ENCODE data around the gene YWHAH. TPM values are rescaled to one million over a fixed set of nuclear protein-coding genes. Genes with fewer than 3 reads are reported as not detected.

Gene YWHAH
- total and polyA plus RNA-seq, 4 donors: 26.1 to 75.0 (median 42.4) TPM

GRCh38 chr22:31933816-31934482 lies 10.4 kb upstream of the YWHAH start:
- H3K36me3 ChIP-seq (ENCODE audit: control insufficient read depth in 4 of 4, insufficient read depth in 3 of 4, low read depth in 1 of 4, low read length in 3 of 4): no peaks in the 10 kb centered on the region
- H3K27ac ChIP-seq (ENCODE audit: low read depth in 1 of 2, low read length in 2 of 2): no peak overlapping the region
- no peaks in the 10 kb centered on the region for H3K9me3 ChIP-seq (ENCODE audit: control insufficient read depth in 4 of 4, low read length in 3 of 4)
- no peak overlapping the region for H3K4me3 ChIP-seq (ENCODE audit: low read depth in 1 of 3, low read length in 3 of 3)
- no peaks in the 10 kb centered on the region for H3K4me1 ChIP-seq (ENCODE audit: control insufficient read depth in 4 of 4, insufficient read depth in 4 of 4, low read length in 3 of 4)
- no peak overlapping the region for H3K9ac ChIP-seq (ENCODE audit: low read depth in 1 of 2, low read length in 2 of 2)
- no peaks in the 10 kb centered on the region for H3K27me3 ChIP-seq (ENCODE audit: control insufficient read depth in 4 of 4, insufficient read depth in 4 of 4, low read length in 3 of 4)
- no peak for TF ChIP-seq HNF4A (conservative IDR thresholded peaks at IDR 0.05)
- no peak for TF ChIP-seq FOXA1 (IDR thresholded peaks at IDR 0.05)
- no peak for TF ChIP-seq JUND (IDR thresholded peaks at IDR 0.05)
- TF ChIP-seq NR2F2 (IDR thresholded peaks at IDR 0.05): no peak
- no peak for TF ChIP-seq YY1 (IDR thresholded peaks at IDR 0.05)
- TF ChIP-seq MAX (IDR thresholded peaks at IDR 0.05): no peak
- TF ChIP-seq RAD21 (IDR thresholded peaks at IDR 0.05): no peak
- no peak for TF ChIP-seq RXRA (IDR thresholded peaks at IDR 0.05)
- no peak for TF ChIP-seq ZBTB33 (IDR thresholded peaks at IDR 0.05)
- TF ChIP-seq REST (IDR thresholded peaks at IDR 0.05): no peak
- no peak for TF ChIP-seq CTCF (IDR thresholded peaks at IDR 0.05; ENCODE audit: low read depth, low read length, missing input control)
- no peak for TF ChIP-seq TAF1 (conservative IDR thresholded peaks at IDR 0.05)
- DNase-seq (ENCODE audit: low spot score): no peak
- WGBS: 91% methylated on average over 17 of the region's 17 CpGs

- WGBS: 85% methylated on average over 4 of the region's 4 CpGs
- Histone ChIP-seq H3K4me1 (ENCODE audit: control insufficient read depth in 4 of 4, insufficient read depth in 4 of 4, low read length in 3 of 4) (no peaks in the 10 kb centered on the region), H3K4me3 (ENCODE audit: low read depth in 1 of 3, low read length in 3 of 3) (no peak overlapping the region), H3K27ac (ENCODE audit: low read depth in 1 of 2, low read length in 2 of 2) (no peak overlapping the region), H3K9ac (ENCODE audit: low read depth in 1 of 2, low read length in 2 of 2) (no peak overlapping the region), H3K27me3 (ENCODE audit: control insufficient read depth in 4 of 4, insufficient read depth in 4 of 4, low read length in 3 of 4) (no peaks in the 10 kb centered on the region), H3K36me3 (ENCODE audit: control insufficient read depth in 4 of 4, insufficient read depth in 3 of 4, low read depth in 1 of 4, low read length in 3 of 4) (no peaks in the 10 kb centered on the region), H3K9me3 (ENCODE audit: control insufficient read depth in 4 of 4, low read length in 3 of 4) (no peaks in the 10 kb centered on the region)
- no peak for TF ChIP-seq RAD21 (IDR thresholded peaks at IDR 0.05)
- no peak for TF ChIP-seq RXRA (IDR thresholded peaks at IDR 0.05)
- no peak for TF ChIP-seq TAF1 (conservative IDR thresholded peaks at IDR 0.05)
- TF ChIP-seq REST (IDR thresholded peaks at IDR 0.05): no peak
- DNase-seq (ENCODE audit: low spot score): no peak
Observed at GRCh38 chr22:31935961-31936635, 8.2 kb upstream of the YWHAH start.
